ENCODE results near the gene LHX5. TPM values are rescaled to one million over a fixed set of nuclear protein-coding genes. Genes with fewer than 3 reads are reported as not detected.

LHX5 gene
- total RNA-seq: not detected

GRCh38 chr12:113471619-113472171 is at the start of gene LHX5:
TSS of gene LHX5 (minus strand) at chr12:113471871. CDS start at chr12:113471498, 373 bp downstream.
- no peak within 1 kb of the TSS for H3K27ac ChIP-seq
- H3K9me3 ChIP-seq: no peaks in the 10 kb centered on the region
- 1% methylated on average over 37 to 42 of the region's 43 CpGs for WGBS, 2 donors
- no peak for TF ChIP-seq POLR2A (IDR thresholded peaks at IDR 0.05)
- no peak for TF ChIP-seq CTCF (IDR thresholded peaks at IDR 0.05)
- no peak for TF ChIP-seq EP300 (IDR thresholded peaks at IDR 0.05)
- H3K27me3 ChIP-seq: peaks cover 0 to 100% of the 10 kb centered on the region in 2 donors
- H3K36me3 ChIP-seq: no peaks in the 10 kb centered on the region
- no peak within 1 kb of the TSS for H3K4me3 ChIP-seq
- no peak for DNase-seq (ENCODE audit: low spot score in 2 of 2)
- peaks cover 0 to 59% (median 9%) of the 10 kb centered on the region in 4 donors for H3K4me1 ChIP-seq

GRCh38 chr12:113519464-113520307 is 48.0 kb upstream of the LHX5 start:
- H3K27me3 ChIP-seq: peaks cover 0 to 66% of the 10 kb centered on the region in 2 donors
- no peak overlapping the region for H3K27ac ChIP-seq
- peaks cover 0 to 18% (median 0%) of the 10 kb centered on the region in 4 donors for H3K4me1 ChIP-seq
- no peak for DNase-seq (ENCODE audit: low spot score in 2 of 2)
- H3K36me3 ChIP-seq: no peaks in the 10 kb centered on the region
- H3K4me3 ChIP-seq: no peak overlapping the region
- 2 to 7% methylated on average over 37 to 40 of the region's 40 CpGs for WGBS, 2 donors
- TF ChIP-seq CTCF (IDR thresholded peaks at IDR 0.05): no peak
- no peak for TF ChIP-seq POLR2A (IDR thresholded peaks at IDR 0.05)
- no peak for TF ChIP-seq EP300 (IDR thresholded peaks at IDR 0.05)
- H3K9me3 ChIP-seq: peaks cover 0 to 5% (median 0%) of the 10 kb centered on the region in 4 donors

DNA sequence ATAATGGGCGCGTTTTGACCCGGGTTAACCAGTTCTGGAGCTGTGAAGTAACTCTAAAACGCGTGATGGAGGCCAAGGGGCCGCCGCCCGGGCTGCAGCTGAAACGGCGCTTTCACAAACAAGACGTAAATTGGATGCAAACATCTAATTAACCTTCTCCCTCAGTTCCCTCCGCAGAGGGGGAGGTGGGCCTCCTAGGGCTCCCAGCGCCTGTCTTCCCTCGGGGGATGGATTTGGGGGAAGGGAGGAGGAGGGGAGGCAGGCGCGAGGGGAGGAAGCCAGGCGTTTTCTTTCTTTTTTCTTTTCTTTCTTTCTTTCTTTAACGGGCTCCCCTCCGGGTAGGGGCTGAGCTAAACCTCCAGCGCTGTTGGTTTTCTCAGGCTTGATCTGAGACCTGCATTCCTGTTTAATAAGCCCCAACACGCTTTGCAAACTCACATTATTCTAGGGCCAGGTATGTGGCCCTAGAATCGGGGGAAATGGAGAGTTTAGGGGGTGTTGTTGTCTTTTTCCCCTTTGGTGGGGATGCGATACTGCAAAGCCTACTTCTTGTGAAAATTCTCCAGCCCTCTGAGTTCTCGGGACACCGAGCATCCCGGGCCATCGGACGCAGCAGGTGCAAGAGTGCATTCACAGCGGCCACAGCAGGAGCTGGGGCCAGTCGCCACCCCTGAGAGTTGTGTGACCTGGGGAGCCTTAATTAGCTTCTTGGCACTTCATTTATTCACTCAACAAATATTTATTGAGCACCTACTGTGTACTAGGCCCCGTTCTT is 43.6 kb upstream of the LHX5 start:
- H3K4me1 ChIP-seq: peaks cover 0 to 18% (median 0%) of the 10 kb centered on the region in 4 donors
- H3K27ac ChIP-seq: no peak overlapping the region
- peaks cover 0 to 5% (median 0%) of the 10 kb centered on the region in 4 donors for H3K9me3 ChIP-seq
- DNase-seq (ENCODE audit: low spot score in 2 of 2): no peak
- no peaks in the 10 kb centered on the region for H3K36me3 ChIP-seq
- WGBS, 2 donors: 2 to 4% methylated on average over 30 to 31 of the region's 31 CpGs
- peaks cover 0 to 84% of the 10 kb centered on the region in 2 donors for H3K27me3 ChIP-seq
- TF ChIP-seq EP300 (IDR thresholded peaks at IDR 0.05) (no peak), POLR2A (IDR thresholded peaks at IDR 0.05) (no peak), CTCF (IDR thresholded peaks at IDR 0.05) (no peak)
- no peak overlapping the region for H3K4me3 ChIP-seq

GRCh38 chr12:113514602-113515001 is 42.9 kb upstream of the LHX5 start:
- DNase-seq (ENCODE audit: low spot score in 2 of 2): no peak
- Histone ChIP-seq H3K4me3 (no peak overlapping the region), H3K27me3 (peaks cover 0 to 77% of the 10 kb centered on the region in 2 donors), H3K9me3 (peaks cover 0 to 5% (median 0%) of the 10 kb centered on the region in 4 donors), H3K4me1 (peaks cover 0 to 13% (median 0%) of the 10 kb centered on the region in 4 donors), H3K27ac (no peak overlapping the region), H3K36me3 (no peaks in the 10 kb centered on the region)
- WGBS, 2 donors: 35 to 40% methylated on average over 8 of the region's 8 CpGs
- TF ChIP-seq POLR2A (IDR thresholded peaks at IDR 0.05): no peak
- no peak for TF ChIP-seq EP300 (IDR thresholded peaks at IDR 0.05)
- no peak for TF ChIP-seq CTCF (IDR thresholded peaks at IDR 0.05)

All from tibial nerve (tissue), 4 donors.